Measurements from ENCODE around the gene ZNFX1. TPM values are rescaled to one million over a fixed set of nuclear protein-coding genes. Genes with fewer than 3 reads are reported as not detected.

ZNFX1 gene
- total RNA-seq, 2 experiments from 2014 or later: 50.6 to 51.6 TPM

- Mint-ChIP-seq H3K4me1 (ENCODE audit: low read depth) (peaks cover 5% of the 10 kb centered on the region), H3K9me3 (peaks cover 20% of the 10 kb centered on the region), H3K36me3 (ENCODE audit: low read depth) (peaks cover 96% of the 10 kb centered on the region), H3K27ac (no peak overlapping the region), H3K4me3 (no peak overlapping the region), H3K27me3 (no peaks in the 10 kb centered on the region)
- Histone ChIP-seq H3K4me1 (ENCODE audit: insufficient read depth, low read length) (no peaks in the 10 kb centered on the region), H3K4me3 (ENCODE audit: low read length) (no peak overlapping the region), H3K27ac (ENCODE audit: low read depth in 1 of 2, low read length in 2 of 2) (no peak overlapping the region), H3K9me3 (ENCODE audit: control insufficient read depth in 1 of 2, insufficient read depth in 1 of 2, low read length in 2 of 2) (peaks cover 31 to 38% of the 10 kb centered on the region in 2 experiments), H3K36me3 (ENCODE audit: insufficient read depth, low read length) (peaks cover 61% of the 10 kb centered on the region), H3K27me3 (ENCODE audit: control insufficient read depth in 1 of 2, insufficient read depth in 2 of 2, low read length in 2 of 2) (no peaks in the 10 kb centered on the region)
- TF ChIP-seq CTCF (IDR thresholded peaks at IDR 0.05): no peak
- DNase-seq (no peak), ATAC-seq (ENCODE audit: poor library complexity) (no peak)
- POLR2A ChIA-PET: interaction anchor here (0.9 kb wide), 1 partner anchor 72 kb away, joined by 4 read pairs; the partner anchor contains the start of gene DDX27
- intact Hi-C loops (cut with DNase I, micrococcal nuclease): no loop called here
- CTCF ChIA-PET: no interaction called here
These were observed 12.8 kb upstream of the ZNFX1 start for GRCh38 chr20:49290608-49291191.

- ChIA-PET POLR2A (interaction anchor here (0.6 to 2.8 kb wide), 4 partner anchors 8 to 1897 kb away, joined by 3 to 15 read pairs (median 4); partner anchors contain the start of gene ZNFX1), CTCF (no interaction called here)
- intact Hi-C loops (cut with DNase I, micrococcal nuclease): no loop called here
- DNase-seq (no peak), ATAC-seq (ENCODE audit: poor library complexity) (no peak)
- H3K4me1 ChIP-seq (ENCODE audit: insufficient read depth, low read length): no peaks in the 10 kb centered on the region
- Mint-ChIP-seq H3K27me3 (no peaks in the 10 kb centered on the region), H3K4me1 (ENCODE audit: low read depth) (peaks cover 8% of the 10 kb centered on the region), H3K4me3 (no peak overlapping the region), H3K9me3 (peaks cover 21% of the 10 kb centered on the region), H3K27ac (no peak overlapping the region), H3K36me3 (ENCODE audit: low read depth) (peaks cover 99% of the 10 kb centered on the region)
- no peaks in the 10 kb centered on the region for H3K27me3 ChIP-seq (ENCODE audit: control insufficient read depth in 1 of 2, insufficient read depth in 2 of 2, low read length in 2 of 2)
- H3K4me3 ChIP-seq (ENCODE audit: low read length): no peak overlapping the region
- peaks cover 77% of the 10 kb centered on the region for H3K36me3 ChIP-seq (ENCODE audit: insufficient read depth, low read length)
- TF ChIP-seq CTCF (IDR thresholded peaks at IDR 0.05): no peak
- H3K9me3 ChIP-seq (ENCODE audit: control insufficient read depth in 1 of 2, insufficient read depth in 1 of 2, low read length in 2 of 2): peaks cover 37 to 47% of the 10 kb centered on the region in 2 experiments
- no peak overlapping the region for H3K27ac ChIP-seq (ENCODE audit: low read depth in 1 of 2, low read length in 2 of 2)
These were observed 11.2 kb upstream of the ZNFX1 start for GRCh38 chr20:49288784-49289696.

- Mint-ChIP-seq H3K27ac (no peak overlapping the region), H3K4me3 (no peak overlapping the region)
These were observed 10.4 kb upstream of the ZNFX1 start for GRCh38 chr20:49288250-49288751.

More at GRCh38 chr20:49288250-49288751, 10.4 kb upstream of the ZNFX1 start:
- no peak overlapping the region for H3K4me3 ChIP-seq (ENCODE audit: low read length)
- POLR2A ChIA-PET: interaction anchor here (0.6 to 2.8 kb wide), 4 partner anchors 10 to 1896 kb away, joined by 3 to 15 read pairs (median 4); partner anchors contain the start of gene ZNFX1
- H3K36me3 ChIP-seq (ENCODE audit: insufficient read depth, low read length): peaks cover 85% of the 10 kb centered on the region
- TF ChIP-seq CTCF (IDR thresholded peaks at IDR 0.05): no peak
- ATAC-seq (ENCODE audit: poor library complexity) (no peak), DNase-seq (no peak)
- Mint-ChIP-seq H3K4me1 (ENCODE audit: low read depth) (peaks cover 16% of the 10 kb centered on the region), H3K36me3 (ENCODE audit: low read depth) (peaks cover 99% of the 10 kb centered on the region), H3K27me3 (no peaks in the 10 kb centered on the region), H3K9me3 (peaks cover 26% of the 10 kb centered on the region)
- CTCF ChIA-PET: no interaction called here
- H3K27me3 ChIP-seq (ENCODE audit: control insufficient read depth in 1 of 2, insufficient read depth in 2 of 2, low read length in 2 of 2): no peaks in the 10 kb centered on the region
- no peak overlapping the region for H3K27ac ChIP-seq (ENCODE audit: low read depth in 1 of 2, low read length in 2 of 2)
- H3K9me3 ChIP-seq (ENCODE audit: control insufficient read depth in 1 of 2, insufficient read depth in 1 of 2, low read length in 2 of 2): peaks cover 37 to 54% of the 10 kb centered on the region in 2 experiments
- peaks cover 5% of the 10 kb centered on the region for H3K4me1 ChIP-seq (ENCODE audit: insufficient read depth, low read length)
- intact Hi-C loops (cut with DNase I, micrococcal nuclease): no loop called here

Measured in CD4-positive, alpha-beta T cell (primary cell).